ENCODE results near the gene C1orf226.
"Not testable (repeated sequence)": the region's sequence is repeated elsewhere in the genome, so short reads cannot be mapped to it uniquely, and the experiment has no call there.

Gene C1orf226

GRCh38 chr1:162381383-162381782 is at the start of gene C1orf226:
Gene C1orf226, plus strand, starts transcription at chr1:162381728. Its CDS starts 174 bp downstream, at chr1:162381902.
- H3K9me3 Mint-ChIP-seq: no peaks in the 10 kb centered on the region

GRCh38 chr1:162333991-162334390 is 47.5 kb upstream of the C1orf226 start:
- peaks cover 5% of the 10 kb centered on the region for H3K27me3 Mint-ChIP-seq
- ATAC-seq (no peak), DNase-seq (no peak)
- H3K27ac Mint-ChIP-seq: no peak overlapping the region
- H3K9me3 Mint-ChIP-seq: no peaks in the 10 kb centered on the region
- no peak overlapping the region for H3K4me3 Mint-ChIP-seq
- no peaks in the 10 kb centered on the region for H3K4me1 Mint-ChIP-seq
- no peaks in the 10 kb centered on the region for H3K36me3 Mint-ChIP-seq (ENCODE audit: low read depth)

More at GRCh38 chr1:162381383-162381782, at the start of gene C1orf226:
- Mint-ChIP-seq H3K27me3 (no peaks in the 10 kb centered on the region), H3K27ac (no peak within 1 kb of the TSS), H3K4me1 (no peaks in the 10 kb centered on the region), H3K4me3 (no peak within 1 kb of the TSS), H3K36me3 (ENCODE audit: low read depth) (no peaks in the 10 kb centered on the region)
- DNase-seq: no peak
- no peak for ATAC-seq

- H3K36me3 Mint-ChIP-seq (ENCODE audit: low read depth): no peaks in the 10 kb centered on the region
- no peaks in the 10 kb centered on the region for H3K9me3 Mint-ChIP-seq
- H3K4me1 Mint-ChIP-seq: no peaks in the 10 kb centered on the region
- ATAC-seq: no peak
- no peak overlapping the region for H3K27ac Mint-ChIP-seq
- no peak overlapping the region for H3K4me3 Mint-ChIP-seq
- H3K27me3 Mint-ChIP-seq: peaks cover 5% of the 10 kb centered on the region
- no peak for DNase-seq
Observed at GRCh38 chr1:162335126-162335525, 46.4 kb upstream of the C1orf226 start.

- Mint-ChIP-seq H3K36me3 (ENCODE audit: low read depth) (no peaks in the 10 kb centered on the region), H3K27ac (no peak overlapping the region), H3K9me3 (no peaks in the 10 kb centered on the region), H3K4me3 (no peak overlapping the region), H3K4me1 (no peaks in the 10 kb centered on the region), H3K27me3 (peaks cover 5% of the 10 kb centered on the region)
- ATAC-seq (no peak), DNase-seq (no peak)
Observed at GRCh38 chr1:162336621-162337285, 44.8 kb upstream of the C1orf226 start.

- DNase-seq (no peak), ATAC-seq (no peak)
- no peak overlapping the region for H3K4me3 Mint-ChIP-seq
- no peaks in the 10 kb centered on the region for H3K36me3 Mint-ChIP-seq (ENCODE audit: low read depth)
- no peaks in the 10 kb centered on the region for H3K4me1 Mint-ChIP-seq
- H3K27ac Mint-ChIP-seq: no peak overlapping the region
- H3K9me3 Mint-ChIP-seq: no peaks in the 10 kb centered on the region
- peaks cover 3% of the 10 kb centered on the region for H3K27me3 Mint-ChIP-seq
Observed at GRCh38 chr1:162342452-162342983, 39.0 kb upstream of the C1orf226 start.

- DNase-seq (no peak), ATAC-seq (no peak)
- Mint-ChIP-seq H3K4me1 (no peaks in the 10 kb centered on the region), H3K9me3 (no peaks in the 10 kb centered on the region), H3K27ac (no peak overlapping the region), H3K27me3 (peaks cover 3% of the 10 kb centered on the region), H3K4me3 (no peak overlapping the region), H3K36me3 (ENCODE audit: low read depth) (no peaks in the 10 kb centered on the region)
Observed at GRCh38 chr1:162343470-162343869, 38.1 kb upstream of the C1orf226 start.

- ATAC-seq: no peak
- Mint-ChIP-seq H3K9me3 (no peaks in the 10 kb centered on the region), H3K27me3 (peaks cover 1% of the 10 kb centered on the region), H3K36me3 (ENCODE audit: low read depth) (no peaks in the 10 kb centered on the region), H3K4me1 (no peaks in the 10 kb centered on the region), H3K4me3 (no peak overlapping the region), H3K27ac (no peak overlapping the region)
- DNase-seq: no peak
Observed at GRCh38 chr1:162347281-162347680, 34.2 kb upstream of the C1orf226 start.

- DNase-seq (no peak), ATAC-seq (no peak)
- H3K4me3 Mint-ChIP-seq: no peak overlapping the region
- H3K36me3 Mint-ChIP-seq (ENCODE audit: low read depth): no peaks in the 10 kb centered on the region
- H3K27ac Mint-ChIP-seq: no peak overlapping the region
- H3K4me1 Mint-ChIP-seq: no peaks in the 10 kb centered on the region
- H3K27me3 Mint-ChIP-seq: peaks cover 4% of the 10 kb centered on the region
- H3K9me3 Mint-ChIP-seq: no peaks in the 10 kb centered on the region
Observed at GRCh38 chr1:162349635-162350330, 31.7 kb upstream of the C1orf226 start.

GRCh38 chr1:162351246-162351842 is 30.2 kb upstream of the C1orf226 start:
- Mint-ChIP-seq H3K4me1 (no peaks in the 10 kb centered on the region), H3K27ac (no peak overlapping the region), H3K27me3 (peaks cover 4% of the 10 kb centered on the region), H3K9me3 (no peaks in the 10 kb centered on the region), H3K36me3 (ENCODE audit: low read depth) (no peaks in the 10 kb centered on the region), H3K4me3 (no peak overlapping the region)
- DNase-seq (no peak), ATAC-seq (no peak)

GRCh38 chr1:162351874-162352273 is 29.7 kb upstream of the C1orf226 start:
- not testable (repeated sequence) for H3K4me3 Mint-ChIP-seq; ATAC-seq; H3K27ac Mint-ChIP-seq; DNase-seq; H3K9me3 Mint-ChIP-seq; H3K27me3 Mint-ChIP-seq; H3K4me1 Mint-ChIP-seq; H3K36me3 Mint-ChIP-seq (ENCODE audit: low read depth)

- H3K9me3 Mint-ChIP-seq: no peaks in the 10 kb centered on the region
- H3K27me3 Mint-ChIP-seq: peaks cover 4% of the 10 kb centered on the region
- H3K27ac Mint-ChIP-seq: no peak overlapping the region
- no peak for DNase-seq
- H3K4me1 Mint-ChIP-seq: no peaks in the 10 kb centered on the region
- no peaks in the 10 kb centered on the region for H3K36me3 Mint-ChIP-seq (ENCODE audit: low read depth)
- no peak for ATAC-seq
- H3K4me3 Mint-ChIP-seq: no peak overlapping the region
Observed at GRCh38 chr1:162353078-162353477, 28.4 kb upstream of the C1orf226 start.

GRCh38 chr1:162353702-162354101 is 27.8 kb upstream of the C1orf226 start:
- Mint-ChIP-seq H3K4me3 (no peak overlapping the region), H3K27me3 (peaks cover 4% of the 10 kb centered on the region)
- no peak for DNase-seq

GRCh38 chr1:162357681-162358266 is 23.8 kb upstream of the C1orf226 start:
- Mint-ChIP-seq H3K27ac (no peak overlapping the region), H3K36me3 (ENCODE audit: low read depth) (no peaks in the 10 kb centered on the region), H3K9me3 (no peaks in the 10 kb centered on the region), H3K4me1 (no peaks in the 10 kb centered on the region), H3K27me3 (peaks cover 4% of the 10 kb centered on the region), H3K4me3 (no peak overlapping the region)
- DNase-seq (no peak), ATAC-seq (no peak)

More at GRCh38 chr1:162353702-162354101, 27.8 kb upstream of the C1orf226 start:
- no peaks in the 10 kb centered on the region for H3K9me3 Mint-ChIP-seq
- no peaks in the 10 kb centered on the region for H3K4me1 Mint-ChIP-seq
- ATAC-seq: no peak
- no peak overlapping the region for H3K27ac Mint-ChIP-seq
- H3K36me3 Mint-ChIP-seq (ENCODE audit: low read depth): no peaks in the 10 kb centered on the region

- no peak overlapping the region for H3K27ac Mint-ChIP-seq
- H3K4me3 Mint-ChIP-seq: no peak overlapping the region
- DNase-seq (no peak), ATAC-seq (no peak)
- H3K36me3 Mint-ChIP-seq (ENCODE audit: low read depth): no peaks in the 10 kb centered on the region
- H3K4me1 Mint-ChIP-seq: no peaks in the 10 kb centered on the region
- no peaks in the 10 kb centered on the region for H3K9me3 Mint-ChIP-seq
- no peaks in the 10 kb centered on the region for H3K27me3 Mint-ChIP-seq
Observed at GRCh38 chr1:162358928-162359327, 22.6 kb upstream of the C1orf226 start.

Measured in activated naive CD8-positive, alpha-beta T cell treated with anti-CD3 and anti-CD28 coated beads, Interleukin-2, amount 50 U/mL, for 24 hours (primary cell).